Left hindlimb (tissue), 1 donor: ENCODE measurements around the gene AS3MT.

Source experiments
- DNase-seq: peaks from one replicate; pipeline ENCODE4 v3.0.0-alpha.2; 2018

The AS3MT gene

DNA sequence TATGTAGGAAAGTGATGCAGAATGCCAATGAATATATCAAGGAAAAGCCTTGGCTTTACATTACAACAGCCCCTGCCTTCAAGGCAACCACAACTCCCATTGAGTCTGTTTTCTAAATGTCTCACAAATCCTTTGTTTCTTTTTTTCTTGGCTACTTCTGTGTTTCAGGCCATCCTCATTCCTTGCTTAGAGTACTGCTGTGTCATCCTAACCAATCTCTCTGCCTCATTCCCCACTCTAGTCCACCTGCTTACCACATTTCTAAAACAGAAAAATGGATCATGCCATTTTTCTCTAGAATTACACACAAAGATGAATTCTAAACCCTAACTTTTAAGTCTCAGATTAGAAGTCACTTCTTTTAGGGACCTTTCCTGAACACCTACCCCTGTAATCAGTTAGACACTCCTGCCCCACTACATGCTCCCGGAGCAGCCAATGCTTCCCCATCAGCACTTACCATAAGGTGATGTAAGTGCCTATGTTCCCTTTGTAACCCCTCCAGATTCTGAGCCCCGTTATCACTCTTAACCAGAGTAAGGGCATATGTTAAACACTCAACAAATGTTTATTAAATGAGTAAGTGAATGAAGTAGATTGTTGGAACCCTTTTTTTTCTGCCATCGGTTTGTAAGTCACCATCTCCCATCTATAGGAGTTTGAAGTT, 12.4 kb upstream of the AS3MT start:
- no peak for DNase-seq

DNA sequence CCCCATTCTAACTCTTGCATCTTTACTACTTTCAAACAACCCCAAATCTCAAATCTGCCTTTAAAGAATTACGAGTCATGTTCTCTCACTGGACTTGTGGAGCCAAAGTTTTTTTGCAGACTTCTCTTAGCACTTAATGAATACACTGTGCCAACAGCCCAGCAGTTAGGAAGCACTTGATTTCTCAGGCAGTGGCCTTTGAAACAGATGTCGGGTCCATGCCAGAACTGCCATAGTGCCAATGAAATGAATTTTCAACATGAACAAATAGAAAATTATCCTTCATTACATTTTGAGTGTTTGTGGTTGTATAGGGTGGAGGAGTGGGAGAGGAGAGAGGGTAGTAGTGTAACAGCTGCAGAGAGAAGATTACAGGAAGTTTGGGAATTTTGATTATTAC, 9.4 kb upstream of the AS3MT start:
- DNase-seq, result no peak

DNA sequence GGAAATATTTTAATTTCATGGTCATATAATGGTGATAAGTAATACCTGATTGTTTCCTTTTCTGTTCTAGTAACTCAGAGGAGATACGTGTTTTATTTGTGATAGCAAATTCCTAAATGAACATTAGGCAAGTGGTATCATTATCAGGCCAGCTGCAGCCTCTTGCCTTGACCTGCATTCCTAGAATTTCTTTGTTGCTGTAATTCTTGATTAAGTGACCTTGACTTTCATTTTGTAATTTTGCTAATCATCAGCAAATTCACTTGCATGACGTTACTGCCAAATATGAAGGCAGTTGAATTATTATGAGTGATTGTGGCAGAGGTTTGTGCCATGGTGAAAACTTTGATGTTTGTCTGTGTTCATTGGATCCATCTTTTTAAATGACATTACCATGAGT, 5.6 kb upstream of the AS3MT start:
- DNase-seq, result no peak

DNA sequence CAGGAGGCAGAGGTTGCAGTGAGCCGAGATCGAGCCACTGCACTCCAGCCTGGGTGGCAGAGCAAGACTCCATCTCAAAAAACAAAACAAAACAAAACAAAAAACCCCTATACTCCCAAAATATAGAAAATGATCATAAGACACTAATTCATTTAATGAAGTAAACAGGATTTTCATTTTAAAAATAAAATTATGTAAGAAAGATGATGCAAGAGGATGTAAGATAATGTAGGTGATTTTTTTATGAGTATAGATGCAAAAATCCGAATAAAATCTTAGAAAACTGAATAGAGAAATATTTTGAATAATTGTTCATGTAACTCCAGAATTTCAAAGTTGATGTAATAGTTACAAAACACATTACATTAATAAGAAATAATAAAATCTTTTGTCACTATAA, 3.6 kb upstream of the AS3MT start:
- no peak for DNase-seq

DNA sequence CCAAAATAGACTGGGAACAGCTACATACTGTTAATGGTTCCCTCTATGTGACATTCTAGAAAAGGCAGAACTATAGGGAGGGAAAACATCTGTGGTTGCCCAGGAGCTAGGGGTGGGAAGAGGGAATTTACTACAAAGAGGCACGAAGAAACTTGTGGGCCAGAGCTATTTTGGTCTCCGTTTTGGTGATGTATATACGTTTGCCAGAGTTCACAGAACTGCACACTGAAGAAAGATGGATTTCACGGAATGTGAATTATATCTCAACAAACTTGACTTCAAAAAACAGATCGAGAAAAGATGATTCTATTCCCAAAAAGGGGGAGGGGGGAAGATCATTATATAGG, 386 bp upstream of the AS3MT start:
- DNase-seq, result no peak

DNA sequence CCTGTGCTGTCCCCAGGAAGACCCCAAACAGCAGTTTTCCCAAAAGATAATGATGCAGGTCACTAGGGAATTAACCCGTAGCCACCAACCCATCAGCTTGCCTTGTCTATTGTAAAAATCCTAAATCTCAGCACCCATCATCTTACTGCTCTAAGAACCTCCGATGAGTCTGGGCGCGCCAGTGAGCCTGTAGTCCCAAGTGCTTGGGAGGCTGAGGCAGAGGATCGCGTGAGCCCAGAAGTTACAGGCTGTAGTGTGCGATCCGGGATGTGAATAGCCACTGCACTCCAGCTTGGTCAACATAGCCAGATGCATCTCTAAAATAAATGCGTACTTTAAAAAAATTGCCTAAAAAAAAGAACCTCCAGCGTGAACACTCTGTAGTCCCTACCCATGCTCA, 951 bp downstream of the AS3MT start:
- DNase-seq, result no peak

DNA sequence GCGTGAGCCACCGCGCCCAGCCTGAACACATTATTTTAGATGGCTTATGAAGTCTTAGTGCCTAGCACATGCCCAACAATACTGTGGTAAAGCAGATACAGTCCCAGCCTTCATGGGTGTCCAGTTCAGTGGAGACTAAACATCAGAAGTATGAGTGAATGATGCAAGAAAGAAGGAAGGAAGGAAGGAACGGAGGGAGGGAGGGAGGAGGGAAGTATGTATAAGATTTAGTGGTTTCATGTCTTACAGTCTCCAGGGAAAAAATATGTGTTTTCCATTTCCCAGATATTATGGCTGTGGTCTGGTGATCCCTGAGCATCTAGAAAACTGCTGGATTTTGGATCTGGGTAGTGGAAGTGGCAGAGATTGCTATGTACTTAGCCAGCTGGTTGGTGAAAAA, 2.9 kb downstream of the AS3MT start:
- DNase-seq, result no peak

DNA sequence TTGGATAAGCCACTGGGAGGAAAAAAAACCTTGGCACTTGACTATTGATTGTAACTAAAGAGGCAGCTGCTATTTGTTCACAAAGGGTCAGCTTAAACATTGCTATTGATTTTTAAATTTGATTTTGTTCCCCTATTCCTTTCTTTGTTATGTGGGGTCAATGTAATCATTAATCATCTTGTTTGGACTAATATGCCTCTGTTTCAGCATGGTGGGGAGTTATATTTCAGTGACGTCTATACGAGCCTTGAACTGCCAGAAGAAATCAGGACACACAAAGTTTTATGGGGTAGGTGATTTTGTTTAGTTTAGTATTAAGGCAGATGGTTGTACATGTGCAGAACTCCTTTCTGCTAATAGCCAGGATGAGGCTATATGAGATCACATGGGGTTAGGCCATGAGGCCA, 7.5 kb downstream of the AS3MT start:
- no peak for DNase-seq

DNA sequence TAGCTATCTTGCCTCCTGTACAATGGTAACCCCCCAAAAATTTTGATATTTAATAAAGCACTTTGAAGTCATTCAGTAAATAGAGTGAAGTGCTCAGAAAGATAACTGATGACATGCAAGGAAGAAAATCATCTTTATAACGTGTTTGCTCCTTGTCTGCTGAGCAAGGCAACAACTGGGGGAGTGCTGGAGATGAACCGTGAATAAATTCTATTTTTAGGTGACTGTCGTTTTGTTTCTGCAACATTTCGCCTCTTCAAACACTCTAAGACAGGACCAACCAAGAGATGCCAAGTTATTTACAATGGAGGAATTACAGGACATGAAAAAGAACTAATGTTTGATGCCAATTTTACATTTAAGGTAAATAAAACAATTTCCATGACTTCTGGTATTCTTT, 9.4 kb downstream of the AS3MT start:
- DNase-seq, result no peak

DNA sequence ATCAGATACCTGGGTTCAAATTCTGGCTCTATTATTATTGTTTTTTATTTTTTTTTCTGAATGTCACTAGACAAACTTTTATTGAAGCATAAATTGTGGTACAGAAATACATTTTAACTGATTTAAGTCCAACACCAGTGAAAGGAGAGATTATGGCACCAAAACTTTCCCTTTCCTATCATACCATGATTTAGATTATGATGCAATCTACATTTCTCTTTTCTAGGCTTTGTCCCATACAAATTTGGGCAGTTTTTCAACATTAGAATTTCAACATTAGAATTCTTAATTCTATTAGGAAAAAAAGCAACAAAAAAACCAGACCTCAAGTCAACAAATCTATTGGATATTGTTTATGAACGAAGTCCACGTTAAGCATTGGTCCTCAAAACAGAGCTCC, 11.0 kb downstream of the AS3MT start:
- no peak for DNase-seq

DNA sequence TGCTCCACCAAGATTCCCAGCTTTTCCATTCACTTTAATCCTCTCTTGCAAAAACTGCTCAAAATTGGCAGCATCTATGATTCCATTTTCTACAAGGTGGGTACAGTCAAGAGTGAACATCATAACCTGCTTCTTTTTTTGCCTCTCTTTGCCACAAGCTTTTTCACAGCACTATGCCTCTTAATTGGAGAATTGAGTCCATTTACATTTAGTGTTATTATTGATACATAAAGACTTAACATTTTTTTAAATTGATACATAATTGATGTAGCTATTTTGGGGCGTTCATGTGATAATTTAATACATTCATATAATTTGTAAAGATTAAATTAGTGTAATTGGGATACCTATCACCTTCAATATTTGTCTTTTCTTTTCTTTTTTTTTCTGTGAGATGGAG, 18.8 kb downstream of the AS3MT start:
- DNase-seq, result no peak

DNA sequence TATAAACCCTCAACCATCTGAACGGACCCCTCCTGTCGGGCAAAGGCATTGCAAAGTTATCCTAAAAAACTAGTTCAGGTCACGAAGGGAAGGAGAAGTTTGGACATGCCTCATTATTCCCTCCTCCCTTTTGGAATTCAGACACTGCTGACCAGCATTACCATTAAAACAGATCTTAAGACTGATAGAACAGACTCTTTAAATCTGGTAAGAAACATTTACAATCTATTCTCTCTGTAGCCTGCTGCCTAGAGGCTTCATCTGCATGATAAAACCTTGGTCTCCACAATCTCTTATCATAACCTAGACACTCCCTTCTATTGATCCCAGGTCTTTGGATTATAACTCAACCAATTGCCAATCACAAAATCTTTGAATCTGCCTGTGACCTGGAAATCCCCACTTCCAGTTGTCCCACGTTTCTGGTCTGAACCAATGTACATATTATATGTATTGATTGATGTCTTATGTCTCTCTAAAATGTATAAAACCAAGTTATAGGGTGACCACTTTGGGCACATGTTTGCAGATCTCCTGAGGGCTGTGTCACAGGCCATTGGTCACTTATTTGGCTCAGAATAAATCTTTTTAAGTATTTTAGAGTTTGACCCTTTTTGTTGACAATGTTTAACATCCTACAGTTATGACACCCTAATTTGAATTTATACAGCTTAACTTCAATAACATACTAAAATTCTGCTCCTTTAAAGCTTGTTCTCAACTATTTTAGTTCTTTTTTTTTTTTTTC, 25.4 kb downstream of the AS3MT start:
- no peak for DNase-seq

DNA sequence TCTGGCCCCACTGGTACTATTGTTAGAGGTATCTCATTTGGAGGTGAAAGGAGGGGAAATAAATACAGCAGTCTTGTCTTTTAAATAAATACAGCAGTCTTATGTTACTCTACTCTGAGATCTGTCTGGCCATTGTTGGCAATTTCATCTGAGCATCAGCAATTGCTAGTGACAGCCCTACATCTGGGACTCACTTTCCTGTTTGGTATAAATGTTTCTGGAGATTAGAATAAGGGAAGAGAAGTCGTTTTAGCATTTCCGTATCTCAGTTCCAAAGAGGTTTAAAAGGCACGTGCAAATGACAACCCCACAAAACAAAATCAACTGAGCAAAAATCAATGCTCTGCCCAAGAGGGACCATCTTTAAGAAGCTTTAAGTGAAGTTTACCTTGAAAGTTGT, 30.7 kb downstream of the AS3MT start:
- no peak for DNase-seq

DNA sequence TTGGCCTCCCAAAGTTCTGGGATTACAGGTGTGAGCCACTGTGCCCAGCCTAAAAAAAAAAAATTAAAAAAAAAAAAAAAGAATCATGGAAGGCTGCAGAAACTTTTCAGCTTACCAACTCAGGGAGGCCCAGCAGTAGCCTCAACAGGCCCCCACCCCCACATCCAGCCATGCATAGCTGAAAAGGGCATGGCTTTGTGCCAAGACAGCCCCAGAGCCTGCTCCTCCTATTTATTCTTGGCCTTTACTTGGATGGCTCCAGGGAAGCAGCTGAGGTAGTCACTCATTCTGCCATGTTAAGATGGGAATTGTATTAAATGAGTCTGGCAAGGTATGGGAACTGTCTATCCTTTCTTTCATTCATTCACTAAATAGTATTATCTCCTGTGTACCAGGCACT, 35.1 kb downstream of the AS3MT start:
- no peak for DNase-seq

DNA sequence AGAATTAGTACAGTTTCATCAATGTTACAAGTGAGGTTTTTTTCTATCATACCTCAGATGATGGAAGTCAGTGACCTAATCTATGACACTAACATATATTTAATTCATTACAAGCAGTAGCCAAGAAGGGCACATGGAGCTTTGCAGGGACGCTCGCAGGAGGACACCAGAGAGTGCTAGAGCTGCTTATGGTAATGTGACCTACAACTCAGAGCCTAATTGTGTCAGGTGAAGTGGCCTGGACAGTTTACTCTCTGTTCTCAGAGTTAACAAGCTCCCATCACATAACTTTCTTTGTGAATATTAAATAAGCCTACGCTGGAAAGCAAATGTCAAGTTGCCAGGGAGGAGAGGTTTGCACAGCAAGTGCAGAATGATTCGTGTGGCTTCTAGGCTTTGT, 37.2 kb downstream of the AS3MT start:
- DNase-seq, result no peak

DNA sequence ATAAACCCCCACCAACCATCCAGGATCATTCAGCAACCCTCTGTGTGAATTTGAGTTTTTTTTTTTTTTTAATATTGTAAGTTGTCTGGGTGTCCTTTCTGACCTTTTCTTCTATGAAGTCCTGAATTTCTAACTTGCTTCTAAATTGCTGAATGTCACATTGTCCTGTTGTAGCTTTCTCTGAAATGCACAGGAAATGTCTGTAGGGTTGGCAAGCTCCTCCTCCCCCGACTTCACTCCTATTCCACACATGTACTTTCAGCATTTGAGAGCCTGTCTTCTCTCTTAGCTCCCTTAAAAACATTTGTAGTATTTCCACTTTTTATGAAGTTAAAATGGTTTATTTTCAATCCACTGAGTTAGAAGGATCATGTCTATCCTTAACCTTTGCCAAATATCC, 45.5 kb downstream of the AS3MT start:
- no peak for DNase-seq

DNA sequence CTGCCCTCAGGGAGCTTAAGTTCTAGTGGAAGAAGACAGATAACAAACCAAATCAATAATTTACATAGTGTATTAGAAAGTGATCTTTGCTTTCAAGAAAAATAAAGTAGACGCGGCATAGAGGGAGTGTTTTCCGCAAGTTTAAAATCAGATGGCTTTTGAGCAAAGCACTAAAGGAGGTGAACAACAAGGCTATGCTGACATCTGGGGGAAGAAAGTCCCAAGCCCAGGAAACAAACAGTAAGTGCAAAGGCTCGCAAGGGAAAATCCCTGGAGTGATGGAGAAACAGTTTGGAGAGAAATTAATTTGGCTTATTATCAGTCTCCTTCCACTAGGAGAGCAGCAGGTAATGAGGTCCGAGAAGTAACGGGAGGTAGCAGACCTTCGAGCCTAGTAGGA, 46.9 kb downstream of the AS3MT start:
- no peak for DNase-seq

DNA sequence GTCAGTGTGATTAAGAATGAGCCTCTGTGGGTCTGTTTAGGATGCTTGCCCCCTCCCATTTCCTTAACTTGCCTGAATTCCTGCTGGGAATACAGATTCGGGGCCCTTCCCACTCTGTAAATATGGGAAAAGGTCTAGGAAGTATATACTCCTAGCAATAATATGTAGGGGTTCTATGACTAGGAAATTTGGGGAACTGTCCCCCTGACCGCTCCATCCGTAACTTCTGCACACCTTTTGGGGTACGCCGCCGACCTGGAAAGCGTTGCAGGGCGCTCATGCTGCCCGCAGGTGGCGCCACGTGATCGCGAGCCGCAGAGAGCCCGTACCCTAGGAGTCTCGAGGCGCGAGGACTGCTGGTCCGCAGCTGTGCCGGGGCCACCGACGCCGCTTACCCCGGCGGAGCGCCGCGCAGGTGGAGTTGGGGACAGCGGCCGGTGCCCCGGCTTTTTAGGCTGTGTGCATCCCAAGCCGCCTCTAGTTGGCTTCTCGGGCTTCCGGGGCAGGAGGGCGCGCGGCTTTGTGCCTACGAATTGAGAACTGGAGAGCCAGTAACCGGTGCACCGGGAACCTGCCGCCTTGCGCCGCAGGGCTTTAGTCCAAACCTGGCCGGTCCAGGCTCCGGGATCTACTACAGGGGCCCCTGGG, 48.2 kb downstream of the AS3MT start:
- DNase-seq, result peak; percentile 84

DNA sequence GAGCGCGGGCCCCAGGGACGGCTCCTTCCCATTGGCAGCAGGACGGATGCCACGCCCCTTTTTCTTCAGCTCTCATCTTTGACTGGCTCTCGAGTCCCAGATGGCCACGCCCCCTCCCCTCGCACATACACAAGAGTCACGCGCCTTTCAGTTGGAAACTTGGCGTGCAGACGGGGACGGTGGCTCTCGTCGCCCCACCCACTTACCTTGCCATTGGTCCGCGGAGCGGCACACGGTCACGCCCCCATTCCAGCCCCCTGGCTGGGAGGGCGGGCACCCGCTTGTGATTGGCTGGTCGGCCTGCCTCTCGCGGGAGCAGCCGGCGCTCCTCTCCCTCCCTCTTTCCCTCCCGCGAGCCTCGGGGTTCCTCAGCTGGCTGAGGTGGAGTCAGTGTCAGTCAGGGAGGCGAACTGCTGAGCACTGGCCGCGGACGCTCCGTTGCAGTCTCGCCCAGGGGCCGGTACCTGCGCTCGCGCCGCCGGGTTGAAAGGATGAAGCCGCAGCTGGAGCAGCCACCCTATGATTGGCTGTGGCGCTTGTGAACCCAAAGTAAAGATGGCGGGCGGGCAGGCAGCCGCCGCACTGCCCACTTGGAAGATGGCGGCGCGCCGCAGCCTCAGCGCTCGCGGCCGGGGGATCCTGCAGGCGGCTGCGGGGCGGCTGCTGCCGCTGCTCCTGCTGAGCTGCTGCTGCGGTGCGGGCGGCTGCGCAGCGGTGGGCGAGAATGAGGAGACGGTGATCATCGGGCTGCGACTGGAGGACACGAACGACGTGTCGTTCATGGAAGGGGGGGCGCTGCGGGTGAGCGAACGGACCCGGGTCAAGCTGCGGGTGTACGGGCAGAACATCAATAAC, 48.9 kb downstream of the AS3MT start, which contains the start of gene CNNM2:
Gene CNNM2, plus strand, starts transcription at position 333 of the 855 bp plus-strand sequence. Its CDS starts 187 bp downstream, at position 520.
- DNase-seq, result peak; percentile 100

DNA sequence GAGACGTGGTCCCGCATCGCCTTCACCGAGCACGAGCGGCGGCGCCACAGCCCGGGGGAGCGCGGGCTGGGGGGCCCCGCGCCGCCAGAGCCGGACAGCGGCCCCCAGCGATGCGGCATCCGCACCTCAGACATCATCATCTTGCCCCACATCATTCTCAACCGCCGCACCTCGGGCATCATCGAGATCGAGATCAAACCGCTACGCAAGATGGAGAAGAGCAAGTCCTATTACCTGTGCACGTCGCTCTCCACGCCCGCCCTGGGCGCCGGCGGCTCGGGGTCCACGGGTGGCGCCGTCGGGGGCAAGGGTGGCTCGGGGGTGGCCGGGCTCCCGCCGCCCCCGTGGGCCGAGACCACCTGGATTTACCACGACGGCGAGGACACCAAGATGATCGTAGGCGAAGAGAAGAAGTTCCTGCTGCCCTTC, 49.6 kb downstream of the AS3MT start:
- no peak for DNase-seq

DNA sequence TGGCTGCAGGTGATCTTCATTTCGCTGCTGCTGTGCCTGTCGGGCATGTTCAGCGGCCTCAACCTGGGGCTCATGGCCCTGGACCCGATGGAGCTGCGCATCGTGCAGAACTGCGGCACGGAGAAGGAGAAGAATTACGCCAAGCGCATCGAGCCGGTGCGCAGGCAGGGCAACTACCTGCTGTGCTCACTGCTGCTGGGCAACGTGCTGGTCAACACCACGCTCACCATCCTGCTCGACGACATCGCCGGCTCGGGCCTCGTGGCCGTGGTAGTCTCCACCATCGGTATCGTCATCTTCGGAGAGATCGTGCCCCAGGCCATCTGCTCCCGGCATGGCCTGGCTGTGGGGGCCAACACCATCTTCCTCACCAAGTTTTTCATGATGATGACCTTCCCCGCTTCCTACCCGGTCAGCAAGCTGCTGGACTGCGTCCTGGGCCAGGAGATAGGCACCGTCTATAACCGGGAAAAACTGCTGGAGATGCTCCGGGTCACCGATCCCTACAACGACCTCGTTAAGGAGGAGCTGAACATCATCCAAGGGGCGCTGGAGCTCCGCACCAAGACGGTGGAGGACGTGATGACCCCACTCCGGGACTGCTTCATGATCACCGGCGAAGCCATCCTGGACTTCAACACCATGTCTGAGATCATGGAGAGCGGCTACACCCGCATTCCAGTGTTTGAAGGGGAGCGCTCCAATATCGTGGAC, 50.1 kb downstream of the AS3MT start:
- DNase-seq, result peak; percentile 33

DNA sequence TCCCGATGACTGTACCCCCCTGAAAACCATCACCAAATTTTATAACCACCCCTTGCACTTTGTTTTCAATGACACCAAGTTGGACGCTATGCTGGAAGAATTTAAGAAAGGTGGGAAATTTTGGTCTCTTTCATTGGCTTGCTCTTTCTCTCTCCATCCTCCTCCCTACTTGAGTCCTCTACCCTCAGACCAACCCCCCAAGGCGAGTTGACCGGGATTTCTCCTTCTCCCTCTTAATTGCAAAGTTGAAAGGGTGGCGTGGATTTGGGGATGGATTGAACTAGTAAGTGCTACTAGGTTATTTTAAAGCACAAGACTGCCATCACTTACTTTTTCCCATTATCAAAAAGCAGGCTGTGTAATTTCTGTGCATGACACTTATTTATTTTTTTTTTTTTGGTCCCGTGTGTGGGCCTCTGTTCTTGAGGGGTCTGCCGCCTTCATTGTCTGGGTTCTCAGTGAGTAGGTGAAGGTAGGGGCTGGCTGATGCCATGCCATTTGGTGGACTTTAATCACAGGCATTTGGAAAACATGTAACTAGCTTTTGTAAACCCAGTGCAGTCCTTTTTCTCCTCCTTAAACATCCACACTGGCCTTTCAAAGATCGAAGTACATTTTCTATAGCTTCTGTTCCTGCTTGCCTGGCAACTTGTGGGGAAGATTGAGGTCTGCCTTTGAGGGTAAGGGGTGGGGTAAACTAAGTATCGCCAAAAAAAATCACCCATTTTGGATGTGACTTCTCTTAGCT, 50.9 kb downstream of the AS3MT start:
- DNase-seq, result no peak
